CD4-positive, alpha-beta T cell treated with Interleukin-17A for 4 hours (primary cell): ENCODE results near the gene ADORA3.
A peak's percentile ranks its signal among the peaks of the same experiment; 100 is the strongest.

Experiments used
- DNase-seq: peaks from one replicate; pipeline ENCODE4 v3.0.0-alpha.2; 2020; ENCODE audit warnings: mixed read lengths

Gene ADORA3

GRCh38 chr1:111474521-111474920, 28.9 kb downstream of the ADORA3 start:
- DNase-seq, result no peak

GRCh38 chr1:111474106-111474505, 29.3 kb downstream of the ADORA3 start:
- no peak for DNase-seq

GRCh38 chr1:111471538-111471937, 31.9 kb downstream of the ADORA3 start:
- no peak for DNase-seq

- peak; percentile 81 for DNase-seq
Observed at GRCh38 chr1:111471012-111471411, 32.4 kb downstream of the ADORA3 start.

- no peak for DNase-seq
Observed at GRCh38 chr1:111470596-111470995, 32.8 kb downstream of the ADORA3 start.

- DNase-seq, result no peak
Observed at GRCh38 chr1:111469539-111469938, 33.9 kb downstream of the ADORA3 start.

- DNase-seq, result no peak
Observed at GRCh38 chr1:111468717-111469100, 34.7 kb downstream of the ADORA3 start.

GRCh38 chr1:111467865-111468716, 35.3 kb downstream of the ADORA3 start:
- no peak for DNase-seq

- DNase-seq, result no peak
Observed at GRCh38 chr1:111466480-111466879, 37.0 kb downstream of the ADORA3 start.

- DNase-seq, result no peak
Observed at GRCh38 chr1:111465754-111466153, 37.7 kb downstream of the ADORA3 start.

GRCh38 chr1:111463029-111463683, 40.3 kb downstream of the ADORA3 start:
- DNase-seq, result no peak

GRCh38 chr1:111462370-111463028, 40.9 kb downstream of the ADORA3 start:
- DNase-seq, result no peak

- DNase-seq, result no peak
Observed at GRCh38 chr1:111461765-111462164, 41.7 kb downstream of the ADORA3 start.

GRCh38 chr1:111455642-111456031, 47.8 kb downstream of the ADORA3 start:
- DNase-seq, result no peak

GRCh38 chr1:111454859-111455641, 48.4 kb downstream of the ADORA3 start:
- no peak for DNase-seq

- DNase-seq, result no peak
Observed at GRCh38 chr1:111453706-111454105, 49.7 kb downstream of the ADORA3 start.

GRCh38 chr1:111452581-111452980, 50.9 kb downstream of the ADORA3 start:
- DNase-seq, result no peak

- no peak for DNase-seq
Observed at GRCh38 chr1:111450185-111450584, 53.2 kb downstream of the ADORA3 start.

- DNase-seq, result no peak
Observed at GRCh38 chr1:111449703-111450017, 53.8 kb downstream of the ADORA3 start.
